Central memory CD8-positive, alpha-beta T cell (primary cell): Measurements from ENCODE around the gene FCHSD2.

Experiments used
- ATAC-seq: fragments of 150-1000 bp; cut with Tn5 transposase; replicated peaks from 2 replicates; pipeline ENCODE4 v1.10.0; 2022; ENCODE audit warnings: mild to moderate bottlenecking, moderate FRiP score, moderate number of reproducible peaks; ENCODE audit not compliant: poor library complexity, severe bottlenecking; ENCODE audit errors: extremely low read depth
- DNase-seq, 2 donors: peaks; one replicate each; pipeline ENCODE4 v3.0.0; 2021; ENCODE audit warnings: low spot score in 2 of 2
- H3K27ac Mint-ChIP-seq: one replicate; pipeline ENCODE4 v1.8.0; 2022; ENCODE audit warnings: low read depth, mild to moderate bottlenecking, moderate library complexity, mixed read lengths
- H3K27me3 Mint-ChIP-seq: one replicate; pipeline ENCODE4 v1.8.0; 2022; ENCODE audit warnings: mixed read lengths
- H3K36me3 Mint-ChIP-seq: one replicate; pipeline ENCODE4 v1.8.0; 2022; ENCODE audit warnings: mild to moderate bottlenecking, moderate library complexity, mixed read lengths; ENCODE audit not compliant: insufficient read depth
- H3K4me1 Mint-ChIP-seq: one replicate; pipeline ENCODE4 v1.8.0; 2022; ENCODE audit warnings: mixed read lengths
- H3K4me3 Mint-ChIP-seq: one replicate; pipeline ENCODE4 v1.8.0; 2022; ENCODE audit warnings: mild to moderate bottlenecking, moderate library complexity, mixed read lengths
- H3K9me3 Mint-ChIP-seq: one replicate; pipeline ENCODE4 v1.8.0; 2022; ENCODE audit warnings: mixed read lengths

Gene FCHSD2

DNA sequence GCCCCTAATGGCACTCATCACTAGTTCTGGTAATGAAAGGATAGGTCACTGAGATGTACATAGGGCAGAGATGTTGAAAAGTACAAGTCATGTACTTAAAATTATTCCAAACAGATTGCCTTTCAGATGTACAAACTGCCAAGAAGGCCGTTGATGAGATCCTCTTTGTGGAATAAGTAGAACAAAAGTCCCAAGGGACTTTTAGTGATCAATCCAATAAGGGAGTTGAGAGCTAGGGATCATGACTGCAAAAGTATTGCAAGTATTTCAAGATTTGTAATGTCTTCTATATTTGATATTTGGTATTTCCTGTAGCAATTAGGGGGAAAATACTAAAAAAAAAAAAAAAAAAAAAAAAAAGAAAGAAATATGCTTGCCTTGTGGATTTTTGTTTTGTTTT, 245.7 kb downstream of the FCHSD2 start:
- no peak overlapping the region for H3K27ac Mint-ChIP-seq
- no peak for DNase-seq
- no peaks in the 10 kb centered on the region for H3K27me3 Mint-ChIP-seq
- H3K4me3 Mint-ChIP-seq = no peak overlapping the region
- peaks cover 7% of the 10 kb centered on the region for H3K36me3 Mint-ChIP-seq
- no peaks in the 10 kb centered on the region for H3K4me1 Mint-ChIP-seq
- no peaks in the 10 kb centered on the region for H3K9me3 Mint-ChIP-seq
- ATAC-seq = no peak

DNA sequence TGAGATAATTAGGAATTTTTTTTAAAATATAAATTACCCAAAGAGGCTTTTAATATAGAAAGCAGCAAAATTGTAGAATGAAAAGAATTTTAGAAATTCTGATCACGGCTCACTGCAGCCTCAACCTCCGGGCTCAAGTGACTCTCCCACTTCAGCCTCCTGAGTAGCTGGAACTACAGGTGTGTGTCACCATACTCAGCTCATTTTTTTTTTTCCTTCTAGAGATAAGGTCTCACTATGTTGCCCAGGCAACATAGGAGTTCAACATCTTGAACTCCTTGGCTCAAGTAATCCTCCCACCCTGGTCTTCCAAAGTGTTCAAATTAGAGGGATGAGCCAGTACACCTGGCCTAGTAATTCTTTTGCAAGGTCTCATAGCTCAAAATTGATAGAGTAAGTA, 251.2 kb downstream of the FCHSD2 start:
- H3K4me1 Mint-ChIP-seq = no peaks in the 10 kb centered on the region
- no peak overlapping the region for H3K4me3 Mint-ChIP-seq
- no peak overlapping the region for H3K27ac Mint-ChIP-seq
- ATAC-seq (no peak), DNase-seq (no peak)
- H3K9me3 Mint-ChIP-seq = no peaks in the 10 kb centered on the region
- H3K27me3 Mint-ChIP-seq = no peaks in the 10 kb centered on the region
- H3K36me3 Mint-ChIP-seq = peaks cover 29% of the 10 kb centered on the region

DNA sequence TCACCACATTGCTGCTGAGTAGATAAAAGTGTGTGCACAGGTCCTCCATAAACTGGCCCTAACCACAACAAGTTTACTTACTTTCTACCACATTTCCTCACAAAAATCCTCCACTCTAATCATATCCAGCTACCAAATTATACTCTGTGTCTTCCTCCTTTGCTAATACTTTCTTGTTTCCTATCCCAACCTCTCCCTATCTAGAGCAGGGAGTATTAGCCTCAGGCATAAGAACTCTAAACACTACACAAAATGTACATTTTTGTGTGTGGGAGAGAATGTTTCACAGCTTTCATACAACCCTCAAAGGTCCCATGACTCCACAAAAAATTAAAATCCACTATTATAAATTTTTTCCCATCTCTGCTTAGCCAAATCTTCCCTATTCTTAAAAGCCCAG, 255.5 kb downstream of the FCHSD2 start:
- no peaks in the 10 kb centered on the region for H3K9me3 Mint-ChIP-seq
- peaks cover 34% of the 10 kb centered on the region for H3K36me3 Mint-ChIP-seq
- no peaks in the 10 kb centered on the region for H3K4me1 Mint-ChIP-seq
- H3K4me3 Mint-ChIP-seq = no peak overlapping the region
- no peaks in the 10 kb centered on the region for H3K27me3 Mint-ChIP-seq
- no peak overlapping the region for H3K27ac Mint-ChIP-seq
- ATAC-seq = no peak
- no peak for DNase-seq

DNA sequence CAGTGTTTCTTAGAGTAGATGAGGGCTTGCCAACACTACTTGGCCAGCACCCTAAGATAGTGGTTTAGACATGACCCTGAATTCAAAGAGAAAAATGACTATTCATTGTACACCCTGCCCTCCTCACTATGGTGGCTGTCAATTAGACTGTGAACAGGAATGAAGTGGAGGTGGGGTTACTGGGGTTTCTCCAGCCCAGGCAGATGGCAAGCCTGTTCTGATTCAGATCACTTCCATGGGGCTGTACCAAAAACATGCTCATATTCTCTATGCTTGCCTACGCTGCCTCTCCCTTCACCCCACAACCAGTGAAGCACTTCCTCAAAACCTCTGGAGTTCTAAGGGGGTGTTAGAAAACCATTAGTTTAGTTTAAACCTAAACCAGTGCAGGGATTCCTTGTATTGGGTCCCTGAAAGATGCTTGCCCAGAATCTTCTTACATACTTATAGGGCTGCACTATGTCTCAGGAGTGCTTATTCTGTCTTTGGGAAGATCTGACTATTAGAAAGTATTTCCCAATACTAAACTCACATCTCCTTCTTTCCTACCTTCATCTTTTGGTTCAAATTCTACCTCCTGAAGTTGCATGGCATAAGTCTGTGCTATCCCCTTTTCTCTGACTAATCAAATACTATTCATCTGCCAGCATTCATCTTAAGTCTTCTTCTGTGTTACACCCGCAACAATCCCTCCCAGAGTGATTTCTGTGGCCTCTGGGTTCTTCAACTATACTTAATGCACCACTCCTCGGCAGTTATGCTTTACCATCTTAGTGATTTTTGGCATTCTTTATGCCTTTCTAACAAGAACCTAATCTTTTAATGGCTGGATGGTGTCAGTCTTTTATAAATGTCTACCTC, 256.1 kb downstream of the FCHSD2 start:
- Mint-ChIP-seq H3K4me3 (no peak overlapping the region), H3K9me3 (no peaks in the 10 kb centered on the region), H3K27me3 (no peaks in the 10 kb centered on the region), H3K27ac (no peak overlapping the region), H3K36me3 (peaks cover 36% of the 10 kb centered on the region), H3K4me1 (no peaks in the 10 kb centered on the region)
- ATAC-seq (no peak), DNase-seq (no peak)

DNA sequence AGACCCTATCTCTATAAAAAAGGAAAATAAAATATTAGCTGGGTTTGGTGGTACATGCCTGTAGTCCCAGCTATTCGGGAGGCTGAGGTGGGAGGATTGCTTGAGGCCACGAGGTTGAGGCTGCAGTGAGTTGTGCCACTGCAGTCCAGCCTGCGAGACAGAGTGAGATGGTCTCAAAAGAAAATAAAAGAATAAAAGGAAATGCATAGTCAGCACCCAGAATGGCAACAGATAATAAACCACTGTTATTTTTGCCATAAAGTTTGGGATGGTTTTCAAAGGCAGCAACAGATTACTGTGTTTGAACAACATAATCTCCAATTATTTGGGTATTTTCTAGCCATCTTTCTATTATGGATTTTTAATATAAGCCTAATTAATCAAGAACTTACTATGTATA, 266.0 kb downstream of the FCHSD2 start:
- Mint-ChIP-seq H3K4me3 (no peak overlapping the region), H3K9me3 (no peaks in the 10 kb centered on the region), H3K27me3 (no peaks in the 10 kb centered on the region), H3K4me1 (peaks cover 2% of the 10 kb centered on the region), H3K27ac (no peak overlapping the region), H3K36me3 (peaks cover 15% of the 10 kb centered on the region)
- no peak for DNase-seq
- no peak for ATAC-seq

DNA sequence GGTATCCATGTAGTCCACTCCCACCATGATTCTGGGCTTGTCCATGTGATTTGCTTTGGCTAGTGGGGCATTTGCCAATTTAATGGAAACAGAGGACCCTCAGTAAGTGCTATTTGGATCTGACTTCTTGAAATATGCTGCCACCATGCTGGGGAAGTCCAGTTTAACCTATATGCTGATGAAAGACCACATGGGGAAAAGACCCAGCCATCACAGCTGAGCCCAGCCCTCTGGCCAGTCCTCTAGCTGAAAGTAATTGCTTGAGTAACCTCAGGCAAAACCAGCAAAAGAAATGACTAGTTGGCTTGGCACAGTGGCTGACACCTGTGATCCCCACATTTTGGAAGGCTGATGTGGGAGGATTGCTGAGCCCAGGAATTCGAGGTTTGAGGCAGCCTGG, 266.4 kb downstream of the FCHSD2 start:
- no peak overlapping the region for H3K27ac Mint-ChIP-seq
- DNase-seq (no peak), ATAC-seq (no peak)
- no peaks in the 10 kb centered on the region for H3K9me3 Mint-ChIP-seq
- H3K4me1 Mint-ChIP-seq = peaks cover 6% of the 10 kb centered on the region
- H3K4me3 Mint-ChIP-seq = no peak overlapping the region
- H3K36me3 Mint-ChIP-seq = peaks cover 14% of the 10 kb centered on the region
- no peaks in the 10 kb centered on the region for H3K27me3 Mint-ChIP-seq

DNA sequence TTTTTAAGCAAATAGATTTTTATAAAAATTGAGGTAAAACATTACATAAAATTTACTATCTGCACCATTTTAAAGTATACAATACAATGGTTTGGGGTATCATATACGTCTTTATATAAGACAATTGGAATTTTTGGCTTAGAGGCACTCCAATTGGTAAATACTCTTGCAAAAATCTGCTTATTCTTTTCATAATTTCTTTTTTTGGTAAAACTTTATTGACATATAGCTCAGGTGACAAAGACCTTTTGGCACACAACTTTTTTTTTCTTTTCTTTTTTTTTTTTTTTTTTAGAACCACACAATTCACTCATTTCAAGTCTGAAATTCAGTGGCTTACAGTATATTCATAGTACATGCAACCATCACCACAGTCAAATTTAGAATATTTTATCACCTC, 270.1 kb downstream of the FCHSD2 start:
- Mint-ChIP-seq H3K9me3 (no peaks in the 10 kb centered on the region), H3K4me3 (no peak overlapping the region), H3K36me3 (peaks cover 16% of the 10 kb centered on the region), H3K4me1 (peaks cover 19% of the 10 kb centered on the region), H3K27me3 (no peaks in the 10 kb centered on the region), H3K27ac (no peak overlapping the region)
- DNase-seq (no peak), ATAC-seq (no peak)

DNA sequence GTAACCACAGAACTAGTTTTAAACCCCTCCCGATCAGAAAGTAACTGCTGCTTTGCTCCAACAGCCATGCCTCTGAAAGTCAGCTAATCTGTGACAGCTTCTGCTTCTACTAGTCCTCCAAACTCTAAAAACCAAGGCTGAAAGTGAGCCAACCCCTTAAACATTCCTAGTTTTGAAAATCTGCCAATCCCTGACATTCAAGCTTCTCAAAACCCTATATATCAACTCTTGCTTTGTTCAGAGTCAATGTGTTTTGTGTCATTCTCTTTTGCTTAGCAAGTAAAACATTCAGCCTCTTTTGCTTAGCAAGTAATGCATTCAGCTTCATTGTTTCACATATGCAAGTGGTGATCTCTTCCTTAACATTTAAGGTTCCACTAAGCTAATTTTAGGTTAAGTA, 271.0 kb downstream of the FCHSD2 start:
- H3K36me3 Mint-ChIP-seq = peaks cover 17% of the 10 kb centered on the region
- DNase-seq (no peak), ATAC-seq (no peak)
- H3K4me3 Mint-ChIP-seq = no peak overlapping the region
- H3K4me1 Mint-ChIP-seq = peaks cover 19% of the 10 kb centered on the region
- no peak overlapping the region for H3K27ac Mint-ChIP-seq
- no peaks in the 10 kb centered on the region for H3K9me3 Mint-ChIP-seq
- H3K27me3 Mint-ChIP-seq = no peaks in the 10 kb centered on the region

DNA sequence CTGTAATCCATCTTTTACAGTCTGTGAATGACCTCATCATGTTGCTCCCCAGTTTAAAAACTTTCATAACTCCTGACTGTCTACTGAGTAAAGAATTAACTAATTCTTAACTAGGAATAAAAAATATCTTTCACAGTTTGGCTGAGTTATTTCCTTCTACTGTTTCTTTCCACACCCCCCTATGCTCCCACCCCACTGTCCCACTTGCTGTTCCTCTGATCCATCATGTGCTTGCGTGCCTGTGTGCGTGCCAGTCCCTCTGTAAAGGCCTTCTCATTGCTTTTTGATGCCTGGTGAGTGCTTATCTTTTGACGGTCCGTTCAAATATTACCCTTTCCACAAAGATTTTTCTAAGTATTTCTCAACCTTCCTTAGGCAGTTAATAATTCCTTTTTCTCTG, 272.3 kb downstream of the FCHSD2 start:
- peaks cover 19% of the 10 kb centered on the region for H3K4me1 Mint-ChIP-seq
- DNase-seq (no peak), ATAC-seq (no peak)
- peak overlapping the region; percentile 57 for H3K27ac Mint-ChIP-seq
- no peak overlapping the region for H3K4me3 Mint-ChIP-seq
- no peaks in the 10 kb centered on the region for H3K27me3 Mint-ChIP-seq
- H3K36me3 Mint-ChIP-seq = peaks cover 16% of the 10 kb centered on the region
- H3K9me3 Mint-ChIP-seq = no peaks in the 10 kb centered on the region

DNA sequence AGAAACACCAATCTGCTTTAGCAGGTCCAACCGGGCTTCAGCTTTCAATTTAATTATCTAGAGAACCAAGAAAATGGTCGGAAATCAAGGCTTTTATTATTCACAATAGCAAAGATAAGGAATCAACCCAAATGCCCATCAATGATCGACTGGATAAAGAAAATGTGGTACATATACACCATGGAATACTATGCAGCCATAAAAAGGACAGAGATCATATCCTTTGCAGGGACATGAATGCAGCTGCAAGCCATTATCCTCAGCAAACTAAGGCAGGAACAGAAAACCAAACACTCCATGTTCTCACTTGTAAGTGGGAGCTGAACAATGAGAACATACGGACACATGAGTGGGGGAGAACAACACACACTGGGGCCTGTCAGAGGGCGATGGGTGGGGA, 274.1 kb downstream of the FCHSD2 start:
- peaks cover 17% of the 10 kb centered on the region for H3K36me3 Mint-ChIP-seq
- H3K4me3 Mint-ChIP-seq = no peak overlapping the region
- DNase-seq = no peak
- H3K9me3 Mint-ChIP-seq = no peaks in the 10 kb centered on the region
- no peak overlapping the region for H3K27ac Mint-ChIP-seq
- no peak for ATAC-seq
- no peaks in the 10 kb centered on the region for H3K27me3 Mint-ChIP-seq
- peaks cover 19% of the 10 kb centered on the region for H3K4me1 Mint-ChIP-seq

DNA sequence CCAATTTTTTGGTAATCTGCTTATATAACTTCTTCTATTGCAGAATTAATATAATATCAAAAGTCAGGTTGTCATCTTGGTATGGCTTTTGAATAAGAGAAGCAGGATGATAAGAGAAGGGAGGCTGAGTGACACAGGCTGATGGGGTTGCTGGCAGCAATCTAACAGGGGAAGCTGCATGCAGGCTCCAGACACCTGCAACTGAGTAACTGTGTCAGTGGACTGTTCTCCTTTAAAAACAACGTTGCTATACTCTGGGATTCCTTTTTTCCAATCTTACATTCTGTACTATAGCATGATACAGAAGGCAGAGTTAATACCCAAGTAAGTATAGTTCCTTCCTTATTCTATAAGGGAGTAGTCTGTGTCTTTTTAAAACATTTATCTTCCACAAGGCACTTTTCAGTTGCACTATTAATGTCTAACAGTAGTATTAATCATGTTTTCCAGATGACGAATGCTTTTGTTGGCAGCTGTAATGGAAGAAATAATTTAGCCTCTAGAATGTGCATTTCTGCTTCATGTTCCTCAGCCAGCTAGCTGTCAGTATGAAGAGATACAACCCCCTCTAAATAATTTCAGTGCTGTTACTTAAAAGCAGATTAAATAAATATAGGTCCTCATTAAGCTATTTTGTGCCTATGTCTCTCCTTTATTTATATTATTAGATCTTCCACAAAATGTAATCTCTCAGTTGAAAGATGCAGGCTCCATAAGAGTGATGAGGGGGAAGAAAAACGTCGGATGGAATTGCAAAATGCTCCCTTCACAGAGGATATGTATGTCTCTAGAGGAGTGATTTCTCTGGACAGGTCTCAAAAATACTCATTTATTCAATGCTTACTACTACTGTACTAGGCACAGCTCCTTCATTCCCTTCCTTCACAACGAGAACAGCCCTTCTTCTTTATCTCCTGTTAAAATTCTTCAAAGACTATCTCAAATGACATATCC, 277.1 kb downstream of the FCHSD2 start:
- DNase-seq (no peak), ATAC-seq (no peak)
- Mint-ChIP-seq H3K4me3 (no peak overlapping the region), H3K9me3 (no peaks in the 10 kb centered on the region), H3K27me3 (no peaks in the 10 kb centered on the region), H3K36me3 (peaks cover 24% of the 10 kb centered on the region), H3K4me1 (peaks cover 10% of the 10 kb centered on the region), H3K27ac (no peak overlapping the region)

DNA sequence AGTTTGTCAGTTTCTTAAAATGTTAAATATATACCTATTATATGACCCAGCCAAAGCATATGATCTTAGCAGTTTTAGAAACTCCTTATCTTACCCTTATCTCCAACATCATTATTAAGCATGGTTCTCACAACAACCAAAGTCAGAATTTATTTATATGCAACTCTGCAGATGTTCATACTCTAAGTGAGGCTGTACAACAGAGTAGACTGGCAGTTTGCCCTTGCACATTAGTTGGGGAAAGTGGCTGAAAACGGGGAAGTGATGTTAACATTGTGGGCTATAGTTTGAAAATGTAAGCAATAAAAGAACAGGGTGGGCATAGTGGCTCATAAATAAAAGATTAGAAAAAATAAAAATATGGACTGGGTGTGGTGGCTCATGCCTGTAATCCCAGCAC, 278.2 kb downstream of the FCHSD2 start:
- Mint-ChIP-seq H3K4me1 (no peaks in the 10 kb centered on the region), H3K36me3 (peaks cover 23% of the 10 kb centered on the region), H3K9me3 (no peaks in the 10 kb centered on the region), H3K4me3 (no peak overlapping the region), H3K27ac (no peak overlapping the region), H3K27me3 (no peaks in the 10 kb centered on the region)
- DNase-seq = no peak
- ATAC-seq = no peak

DNA sequence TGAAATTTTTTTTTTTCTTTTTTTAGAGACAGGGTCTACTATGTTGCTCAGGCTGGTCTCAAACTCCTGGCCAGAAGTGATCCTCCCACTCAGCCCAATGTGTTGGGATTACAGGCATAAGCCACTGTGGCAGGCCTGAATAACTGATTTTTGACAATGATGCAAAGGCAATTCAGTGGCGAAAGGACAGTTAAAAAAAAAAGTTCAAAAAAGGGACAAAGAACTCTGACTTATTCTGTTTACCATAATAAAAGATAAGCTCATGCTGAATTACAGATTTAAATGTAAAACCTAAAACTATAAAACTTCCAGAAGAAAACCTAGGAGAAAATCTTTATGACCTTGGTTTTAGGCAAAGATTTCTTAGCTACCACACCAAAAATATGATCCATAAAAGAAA, 279.0 kb downstream of the FCHSD2 start:
- Mint-ChIP-seq H3K27me3 (no peaks in the 10 kb centered on the region), H3K9me3 (no peaks in the 10 kb centered on the region), H3K36me3 (peaks cover 21% of the 10 kb centered on the region), H3K27ac (no peak overlapping the region), H3K4me3 (no peak overlapping the region), H3K4me1 (no peaks in the 10 kb centered on the region)
- ATAC-seq (no peak), DNase-seq (no peak)
